ENCODE data around the gene SEC14L5. TPM values are rescaled to one million over a fixed set of nuclear protein-coding genes. Genes with fewer than 3 reads are reported as not detected.

SEC14L5 gene
- polyA plus RNA-seq, 3 donors: 0.03 TPM; not detected in 2

- peak overlapping the region in 1 of 7 donors; percentile 6 for H3K27ac Mint-ChIP-seq
- Histone ChIP-seq H3K4me1 (ENCODE audit: control insufficient read depth in 1 of 2, insufficient read depth in 2 of 2, low read length in 2 of 2) (no peaks in the 10 kb centered on the region), H3K4me3 (replicated peaks in 1 of 3; ENCODE audit: low read depth in 2 of 3, low read length in 3 of 3) (no peak overlapping the region), H3K9me3 (replicated peaks in 1 of 2; ENCODE audit: control insufficient read depth in 1 of 2, insufficient read depth in 1 of 2, low read length in 2 of 2) (no peaks in the 10 kb centered on the region), H3K27ac (ENCODE audit: low read depth in 1 of 2, low read length in 2 of 2) (no peak overlapping the region), H4K20me1 (ENCODE audit: insufficient read depth, low read length) (no peaks in the 10 kb centered on the region), H3K36me3 (replicated peaks in 1 of 2; ENCODE audit: control insufficient read depth in 1 of 2, insufficient read depth in 2 of 2, low read length in 2 of 2) (no peaks in the 10 kb centered on the region), H2AFZ (ENCODE audit: insufficient read depth, low read depth, low read length, poor library complexity, severe bottlenecking) (no peak overlapping the region), H3K79me2 (ENCODE audit: insufficient read depth, low read length) (no peaks in the 10 kb centered on the region), H3K9ac (ENCODE audit: insufficient read depth, low read length, poor library complexity, severe bottlenecking) (no peak overlapping the region), H3K4me2 (replicated peaks; ENCODE audit: extremely low read depth, low read length, poor library complexity, severe bottlenecking) (no peak overlapping the region), H3K27me3 (ENCODE audit: control insufficient read depth in 2 of 2, insufficient read depth in 2 of 2, low read length in 2 of 2) (no peaks in the 10 kb centered on the region)
- WGBS (ENCODE audit: insufficient coverage): 89% methylated on average over 6 of the region's 13 CpGs
- no peaks in the 10 kb centered on the region for H3K36me3 Mint-ChIP-seq
- no peaks in the 10 kb centered on the region for H3K9me3 Mint-ChIP-seq
- DNase-seq: no peak
- peaks cover 7 to 20% (median 13%) of the 10 kb centered on the region in 3 donors for H3K27me3 Mint-ChIP-seq (ENCODE audit: low read depth in 3 of 3)
- TF ChIP-seq, protein P1, sequence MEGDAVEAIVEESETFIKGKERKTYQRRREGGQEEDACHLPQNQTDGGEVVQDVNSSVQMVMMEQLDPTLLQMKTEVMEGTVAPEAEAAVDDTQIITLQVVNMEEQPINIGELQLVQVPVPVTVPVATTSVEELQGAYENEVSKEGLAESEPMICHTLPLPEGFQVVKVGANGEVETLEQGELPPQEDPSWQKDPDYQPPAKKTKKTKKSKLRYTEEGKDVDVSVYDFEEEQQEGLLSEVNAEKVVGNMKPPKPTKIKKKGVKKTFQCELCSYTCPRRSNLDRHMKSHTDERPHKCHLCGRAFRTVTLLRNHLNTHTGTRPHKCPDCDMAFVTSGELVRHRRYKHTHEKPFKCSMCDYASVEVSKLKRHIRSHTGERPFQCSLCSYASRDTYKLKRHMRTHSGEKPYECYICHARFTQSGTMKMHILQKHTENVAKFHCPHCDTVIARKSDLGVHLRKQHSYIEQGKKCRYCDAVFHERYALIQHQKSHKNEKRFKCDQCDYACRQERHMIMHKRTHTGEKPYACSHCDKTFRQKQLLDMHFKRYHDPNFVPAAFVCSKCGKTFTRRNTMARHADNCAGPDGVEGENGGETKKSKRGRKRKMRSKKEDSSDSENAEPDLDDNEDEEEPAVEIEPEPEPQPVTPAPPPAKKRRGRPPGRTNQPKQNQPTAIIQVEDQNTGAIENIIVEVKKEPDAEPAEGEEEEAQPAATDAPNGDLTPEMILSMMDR (IDR thresholded peaks at IDR 0.05): no peak
- no peaks in the 10 kb centered on the region for H3K4me1 Mint-ChIP-seq
- intact Hi-C loops (cut with micrococcal nuclease): no loop called here
- no peak overlapping the region for H3K4me3 Mint-ChIP-seq
Measured at GRCh38 chr16:4918781-4919251, 39.3 kb upstream of the SEC14L5 start.

DNA sequence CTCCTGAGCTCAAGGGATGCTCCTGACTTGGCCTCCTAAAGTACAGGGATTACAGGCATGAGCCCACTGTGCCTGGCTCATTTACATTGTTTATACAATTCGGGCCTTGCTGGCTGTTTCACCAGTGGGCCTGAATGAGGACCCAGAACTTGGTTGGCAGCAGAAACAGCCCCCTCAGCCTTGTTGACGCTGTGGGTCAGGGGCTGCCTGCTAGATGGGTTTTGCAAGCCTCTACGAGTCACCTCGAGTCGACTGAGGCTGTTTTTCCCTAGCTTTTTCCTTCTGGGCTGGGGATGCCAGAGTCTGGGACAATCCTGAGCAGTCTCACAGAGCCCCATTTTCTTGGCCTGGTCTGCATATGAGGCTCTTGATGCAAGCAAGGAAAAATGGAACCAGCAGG, 37.3 kb upstream of the SEC14L5 start:
- Histone ChIP-seq H3K9me3 (replicated peaks in 1 of 2; ENCODE audit: control insufficient read depth in 1 of 2, insufficient read depth in 1 of 2, low read length in 2 of 2) (peaks cover 0 to under 1% of the 10 kb centered on the region in 2 donors), H3K27ac (ENCODE audit: low read depth in 1 of 2, low read length in 2 of 2) (no peak overlapping the region), H3K9ac (ENCODE audit: insufficient read depth, low read length, poor library complexity, severe bottlenecking) (no peak overlapping the region), H2AFZ (ENCODE audit: insufficient read depth, low read depth, low read length, poor library complexity, severe bottlenecking) (no peak overlapping the region), H3K4me2 (replicated peaks; ENCODE audit: extremely low read depth, low read length, poor library complexity, severe bottlenecking) (no peak overlapping the region), H3K79me2 (ENCODE audit: insufficient read depth, low read length) (no peaks in the 10 kb centered on the region), H3K36me3 (replicated peaks in 1 of 2; ENCODE audit: control insufficient read depth in 1 of 2, insufficient read depth in 2 of 2, low read length in 2 of 2) (no peaks in the 10 kb centered on the region), H3K4me3 (replicated peaks in 1 of 3; ENCODE audit: low read depth in 2 of 3, low read length in 3 of 3) (no peak overlapping the region), H3K4me1 (ENCODE audit: control insufficient read depth in 1 of 2, insufficient read depth in 2 of 2, low read length in 2 of 2) (no peaks in the 10 kb centered on the region), H4K20me1 (ENCODE audit: insufficient read depth, low read length) (no peaks in the 10 kb centered on the region), H3K27me3 (ENCODE audit: control insufficient read depth in 2 of 2, insufficient read depth in 2 of 2, low read length in 2 of 2) (no peaks in the 10 kb centered on the region)
- TF ChIP-seq, protein P1 (IDR thresholded peaks at IDR 0.05): no peak
- intact Hi-C loops (cut with micrococcal nuclease): no loop called here
- Mint-ChIP-seq H3K4me3 (no peak overlapping the region), H3K36me3 (no peaks in the 10 kb centered on the region), H3K9me3 (peaks cover 1 to 6% (median 3%) of the 10 kb centered on the region in 7 donors), H3K4me1 (no peaks in the 10 kb centered on the region), H3K27me3 (ENCODE audit: low read depth in 3 of 3) (peaks cover 11 to 27% (median 15%) of the 10 kb centered on the region in 3 donors), H3K27ac (no peak overlapping the region)
- 84% methylated on average over 5 of the region's 5 CpGs for WGBS (ENCODE audit: insufficient coverage)
- no peak for DNase-seq

Data from CD14-positive monocyte (primary cell).